Cardiac muscle cell (in vitro differentiated cells and primary cell): ENCODE results near the gene ESPN. TPM values are rescaled to one million over a fixed set of nuclear protein-coding genes. Genes with fewer than 3 reads are reported as not detected.

Source experiments
- DNase-seq, 2 donors: peaks; one replicate each; pipeline versions ENCODE4 v3.0.0 to v3.0.0-alpha.2; 2010 to 2017; ENCODE audit warnings: low read depth in 1 of 2, low spot score in 1 of 2
- H3K27ac ChIP-seq: fragments of 200-600 bp; sonication (generic); 2 replicates; pipeline ENCODE4 v1.5.1; 2016
- H3K27me3 ChIP-seq: fragments of 200-600 bp; sonication (generic); 2 replicates; pipeline ENCODE4 v1.6.0; 2016; ENCODE audit warnings: control low read depth
- H3K36me3 ChIP-seq: fragments of 200-600 bp; sonication (generic); 2 replicates; pipeline ENCODE4 v1.5.1; 2016; ENCODE audit warnings: control low read depth
- H3K4me1 ChIP-seq: fragments of 200-600 bp; sonication (generic); 2 replicates; pipeline ENCODE4 v1.8.1; 2017; ENCODE audit warnings: low read depth, mild to moderate bottlenecking, mixed run types
- H3K4me3 ChIP-seq: fragments of 200-600 bp; sonication (generic); 2 replicates; pipeline ENCODE4 v1.5.1; 2016; ENCODE audit warnings: mild to moderate bottlenecking
- H3K9me3 ChIP-seq: fragments of 200-600 bp; sonication (generic); 2 replicates; pipeline ENCODE4 v1.5.1; 2017; ENCODE audit warnings: low read depth, mild to moderate bottlenecking, control low read depth
- CTCF ChIP-seq: IDR thresholded peaks from 2 replicates; pipeline ENCODE4 v1.5.1; 2012; ENCODE audit warnings: low read depth, mild to moderate bottlenecking, low read length
- polyA plus RNA-seq: library from polyadenylated mRNA; unstranded; fragments of >200 nt; fragmentation: Nextera tagmentation; extraction: Ambion mirVana; gene quantifications from 2 replicates; pipeline ENCODE4 v1.2.1, GENCODE V29; 2016
- total RNA-seq: library from RNA; depleted of rRNA; stranded (reverse); fragments of >200 nt; gene quantifications from 2 replicates; pipeline ENCODE4 v1.2.3, GENCODE V29; 2016

Gene ESPN
- total and polyA plus RNA-seq, 2 experiments from 2014 or later: 8.0 to 18.1 TPM

GRCh38 chr1:6412896-6413295 is 11.7 kb upstream of the ESPN start:
- H3K27me3 ChIP-seq: peaks cover 83% of the 10 kb centered on the region
- H3K36me3 ChIP-seq: no peaks in the 10 kb centered on the region
- no peak overlapping the region for H3K27ac ChIP-seq
- no peak overlapping the region for H3K4me3 ChIP-seq
- DNase-seq: no peak
- no peaks in the 10 kb centered on the region for H3K9me3 ChIP-seq
- no peaks in the 10 kb centered on the region for H3K4me1 ChIP-seq
- no peak for TF ChIP-seq CTCF

DNA sequence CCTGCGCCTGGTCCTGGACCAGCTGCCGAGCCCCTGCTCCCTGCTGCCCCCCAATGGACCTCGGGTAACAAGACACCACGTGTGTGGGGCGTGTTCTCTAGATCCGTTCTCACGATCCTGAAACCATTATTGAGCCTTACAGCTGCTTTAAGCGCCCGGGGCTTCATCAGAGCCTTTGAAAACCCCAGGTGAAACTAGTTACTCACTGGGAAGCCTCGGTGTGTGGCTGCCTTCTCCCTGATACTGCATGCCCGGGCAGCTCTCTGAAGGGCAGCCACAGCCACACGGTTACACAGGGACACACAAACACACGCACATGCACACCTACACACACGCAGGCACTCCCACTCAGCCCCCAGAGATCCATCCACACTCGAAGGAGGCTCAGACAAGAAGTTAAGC is 10.1 kb upstream of the ESPN start:
- Histone ChIP-seq H3K4me1 (no peaks in the 10 kb centered on the region), H3K9me3 (no peaks in the 10 kb centered on the region), H3K27ac (no peak overlapping the region), H3K27me3 (peaks cover 89% of the 10 kb centered on the region), H3K4me3 (no peak overlapping the region), H3K36me3 (no peaks in the 10 kb centered on the region)
- peak; percentile 77 for TF ChIP-seq CTCF
- peak; percentile 45 to 54 for DNase-seq

DNA sequence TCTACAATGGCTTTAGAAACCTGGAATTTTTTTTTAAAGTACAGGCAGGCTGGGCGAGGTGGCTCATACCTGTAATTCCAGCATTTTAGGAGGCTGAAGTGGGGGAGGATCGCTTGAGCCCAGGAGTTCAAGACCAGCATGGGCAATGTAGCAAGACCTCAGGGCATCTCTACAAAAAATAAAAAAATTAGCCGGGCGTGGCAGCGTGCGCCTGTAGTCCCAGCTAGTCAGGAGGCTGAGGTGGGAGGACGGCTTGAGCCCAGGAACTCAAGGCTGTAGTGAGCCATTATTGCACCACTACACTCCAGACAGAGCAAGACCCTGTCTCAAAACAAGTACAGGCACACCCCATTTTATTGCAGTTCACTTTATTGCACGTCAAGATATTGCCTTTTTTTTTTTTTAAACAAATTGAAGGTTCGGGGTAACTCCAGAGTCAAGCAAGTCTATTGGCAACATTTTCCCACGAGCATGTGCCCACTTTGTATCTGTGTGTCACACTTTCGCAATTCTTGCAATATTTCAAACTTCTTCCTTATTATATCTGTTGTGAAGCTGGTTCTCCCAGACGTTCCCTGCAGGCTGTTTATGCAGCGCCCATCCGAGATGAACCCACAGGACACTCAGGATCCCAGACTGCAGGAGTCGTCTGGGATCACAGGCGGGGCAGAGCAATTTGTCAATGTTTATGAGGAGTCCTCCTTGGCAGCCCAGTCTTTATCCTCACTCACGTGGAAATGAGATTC is 9.5 kb upstream of the ESPN start:
- TF ChIP-seq CTCF: no peak
- no peak overlapping the region for H3K27ac ChIP-seq

GRCh38 chr1:6416295-6416656 is 8.3 kb upstream of the ESPN start:
- no peak for DNase-seq
- no peak for TF ChIP-seq CTCF

More for the DNA sequence above, 9.5 kb upstream of the ESPN start:
- H3K4me1 ChIP-seq: peaks cover 2% of the 10 kb centered on the region
- H3K27me3 ChIP-seq: peaks cover 95% of the 10 kb centered on the region
- no peaks in the 10 kb centered on the region for H3K36me3 ChIP-seq
- H3K9me3 ChIP-seq: no peaks in the 10 kb centered on the region
- DNase-seq: no peak
- no peak overlapping the region for H3K4me3 ChIP-seq

GRCh38 chr1:6416906-6417305 is 7.7 kb upstream of the ESPN start:
- DNase-seq: no peak
- Histone ChIP-seq H3K9me3 (no peaks in the 10 kb centered on the region), H3K36me3 (no peaks in the 10 kb centered on the region), H3K27ac (no peak overlapping the region), H3K27me3 (peaks cover 96% of the 10 kb centered on the region), H3K4me3 (no peak overlapping the region), H3K4me1 (peaks cover 2% of the 10 kb centered on the region)
- no peak for TF ChIP-seq CTCF

More at GRCh38 chr1:6416295-6416656, 8.3 kb upstream of the ESPN start:
- Histone ChIP-seq H3K4me3 (no peak overlapping the region), H3K9me3 (no peaks in the 10 kb centered on the region), H3K27me3 (peaks cover 96% of the 10 kb centered on the region), H3K4me1 (peaks cover 2% of the 10 kb centered on the region), H3K36me3 (no peaks in the 10 kb centered on the region), H3K27ac (no peak overlapping the region)
